ENCODE measurements around the gene ESPN.

DNA sequence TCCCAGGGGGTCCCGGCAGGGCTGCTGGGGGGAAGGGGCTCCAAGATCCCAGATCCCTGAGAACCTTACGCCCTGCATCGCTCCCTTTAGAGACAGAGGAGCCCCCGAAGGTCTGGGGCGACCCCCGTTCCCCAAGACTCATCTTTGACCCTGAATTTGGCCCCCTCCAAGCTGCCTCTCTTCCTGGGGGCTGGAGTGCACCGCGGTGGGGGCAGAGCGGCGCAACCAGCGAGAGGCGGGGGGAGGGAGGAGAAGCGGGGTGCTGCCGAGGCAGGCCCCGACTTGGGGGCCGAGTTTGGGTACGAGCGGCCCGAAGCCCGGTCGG, 72.3 kb downstream of the ESPN start:
- TF ChIP-seq CTCF (IDR thresholded peaks at IDR 0.05; ENCODE audit: low read depth, low read length) (no peak), POLR2A (IDR thresholded peaks at IDR 0.05; ENCODE audit: extremely low read depth, insufficient read length) (no peak)
